Right lobe of liver (tissue), 6 donors: ENCODE results near the gene ADARB2. TPM values are rescaled to one million over a fixed set of nuclear protein-coding genes. Genes with fewer than 3 reads are reported as not detected.

Experiments
- ATAC-seq, 4 donors: fragments of 200-7000 bp; cut with Tn5 transposase; one replicate each; pipeline ENCODE4 v1.9.1; 2020; ENCODE audit warnings: mild to moderate bottlenecking in 4 of 4, moderate library complexity in 4 of 4
- DNase-seq, 3 donors: peaks; one replicate each; pipeline ENCODE4 v3.0.0-alpha.2; 2020
- H3K27ac ChIP-seq, 3 donors: fragments of 200-600 bp; one replicate each; pipeline ENCODE4 v1.8.0; 2022
- H3K27me3 ChIP-seq, 2 donors: fragments of 200-600 bp; one replicate each; pipeline ENCODE4 v1.8.0; 2022
- H3K36me3 ChIP-seq, 4 donors: fragments of 200-600 bp; sonication (generic) in 1 of 4; one replicate each; pipeline versions ENCODE4 v1.5.1 to v1.8.0; 2017 to 2022; ENCODE audit warnings: control low read depth in 1 of 4
- H3K4me1 ChIP-seq, 4 donors: fragments of 200-600 bp; sonication (generic) in 1 of 4; one replicate each; pipeline versions ENCODE4 v1.5.1 to v1.8.0; 2017 to 2022; ENCODE audit warnings: control low read depth in 1 of 4
- H3K4me3 ChIP-seq, 3 donors: fragments of 200-600 bp; one replicate each; pipeline ENCODE4 v1.8.0; 2022
- H3K9me3 ChIP-seq, 4 donors: fragments of 200-600 bp; sonication (generic) in 1 of 4; one replicate each; pipeline versions ENCODE4 v1.5.1 to v1.8.0; 2017 to 2022; ENCODE audit warnings: control low read depth in 1 of 4
- POLR2A ChIP-seq: fragments of 450-650 bp; IDR thresholded peaks from one replicate; pipeline ENCODE4 v1.6.1; 2017; ENCODE audit warnings: antibody characterized with exemption, mild to moderate bottlenecking
- WGBS: methylation state at CpG from one replicate; pipeline ENCODE4 v1.1.6; 2018; ENCODE audit warnings: low coverage, low lambda C conversion rate; ENCODE audit not compliant: insufficient coverage; ENCODE audit errors: missing lambda C conversion rate; 5-methylcytosine and 5-hydroxymethylcytosine counted together
- intact Hi-C, 2 donors: fragments of 100-400 bp; cut with DNase I; formaldehyde crosslinking; loops; one replicate each; pipeline versions ENCODE4 v1.11.2 to v1.14.1; 2022
- total RNA-seq, 6 experiments: library from RNA; depleted of rRNA in 2 of 6; stranded (reverse); fragments of >200 nt in 2 of 6; fragmentation: NEBNext Ultra II Directional in 3 of 6; extraction: Animal tissue kit (Norgen Biotek cat#: 25700) in 3 of 6; gene quantifications; one replicate each; pipeline versions ENCODE4 v1.1.0 to v1.2.4, GENCODE V29; 2016 to 2023
- TF ChIP-seq, protein P1 (sequence below), 4 donors: fragments of 200-600 bp in 3 of 4; fragments of 450-650 bp in 1 of 4; IDR thresholded peaks; one replicate each; pipeline versions ENCODE4 v1.5.1 to v1.8.0; 2016 to 2022; ENCODE audit warnings: antibody characterized with exemption in 4 of 4, mild to moderate bottlenecking in 2 of 4
- donor health status: DM: no; HTN: yes; CAD: no.
- donor health status: DM: no; HTN: no; CAD: no.
- donor health status: DM: no; HTN: no; CAD: no.
- donor health status: DM: no; HTN: yes; CAD: no.
- donor health status: DM: no; HTN: yes; CAD: no.

ADARB2 gene
- total RNA-seq, 6 experiments from 2014 or later, result 0.07 to 0.68 (median 0.42) TPM

GRCh38 chr10:1644191-1644711 lies 93.1 kb downstream of the ADARB2 start:
- no peaks in the 10 kb centered on the region for H3K9me3 ChIP-seq
- H3K27me3 ChIP-seq, result no peaks in the 10 kb centered on the region
- intact Hi-C loops, result no loop called here
- ATAC-seq, result no peak
- 49% methylated on average over 14 of the region's 15 CpGs for WGBS
- no peaks in the 10 kb centered on the region for H3K4me1 ChIP-seq
- no peaks in the 10 kb centered on the region for H3K36me3 ChIP-seq
- TF ChIP-seq, protein P1, sequence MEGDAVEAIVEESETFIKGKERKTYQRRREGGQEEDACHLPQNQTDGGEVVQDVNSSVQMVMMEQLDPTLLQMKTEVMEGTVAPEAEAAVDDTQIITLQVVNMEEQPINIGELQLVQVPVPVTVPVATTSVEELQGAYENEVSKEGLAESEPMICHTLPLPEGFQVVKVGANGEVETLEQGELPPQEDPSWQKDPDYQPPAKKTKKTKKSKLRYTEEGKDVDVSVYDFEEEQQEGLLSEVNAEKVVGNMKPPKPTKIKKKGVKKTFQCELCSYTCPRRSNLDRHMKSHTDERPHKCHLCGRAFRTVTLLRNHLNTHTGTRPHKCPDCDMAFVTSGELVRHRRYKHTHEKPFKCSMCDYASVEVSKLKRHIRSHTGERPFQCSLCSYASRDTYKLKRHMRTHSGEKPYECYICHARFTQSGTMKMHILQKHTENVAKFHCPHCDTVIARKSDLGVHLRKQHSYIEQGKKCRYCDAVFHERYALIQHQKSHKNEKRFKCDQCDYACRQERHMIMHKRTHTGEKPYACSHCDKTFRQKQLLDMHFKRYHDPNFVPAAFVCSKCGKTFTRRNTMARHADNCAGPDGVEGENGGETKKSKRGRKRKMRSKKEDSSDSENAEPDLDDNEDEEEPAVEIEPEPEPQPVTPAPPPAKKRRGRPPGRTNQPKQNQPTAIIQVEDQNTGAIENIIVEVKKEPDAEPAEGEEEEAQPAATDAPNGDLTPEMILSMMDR (IDR thresholded peaks at IDR 0.05), result no peak
- no peak for TF ChIP-seq POLR2A
- no peak for DNase-seq
- no peak overlapping the region for H3K27ac ChIP-seq
- H3K4me3 ChIP-seq, result no peak overlapping the region

DNA sequence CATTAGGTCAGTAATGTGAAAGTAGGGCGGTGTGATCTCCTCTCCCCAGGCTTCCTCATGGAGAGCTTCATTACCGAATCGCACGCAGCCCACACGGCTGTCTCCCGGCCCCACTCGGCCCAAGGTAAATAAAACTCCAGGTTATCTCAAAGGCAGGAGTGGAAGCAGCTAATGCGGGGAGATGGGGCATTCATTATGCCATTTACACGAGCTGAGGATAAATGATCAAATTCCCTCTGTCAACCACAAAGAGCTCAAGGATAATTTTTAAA lies 93.5 kb downstream of the ADARB2 start:
- H3K9me3 ChIP-seq, result no peaks in the 10 kb centered on the region
- WGBS, result 66% methylated on average over 9 of the region's 9 CpGs
- TF ChIP-seq, protein P1 (IDR thresholded peaks at IDR 0.05), result no peak
- TF ChIP-seq POLR2A, result no peak
- H3K27ac ChIP-seq, result no peak overlapping the region
- ATAC-seq (no peak), DNase-seq (no peak)
- no peaks in the 10 kb centered on the region for H3K27me3 ChIP-seq
- H3K36me3 ChIP-seq, result no peaks in the 10 kb centered on the region
- H3K4me3 ChIP-seq, result no peak overlapping the region
- intact Hi-C loops, result no loop called here
- no peaks in the 10 kb centered on the region for H3K4me1 ChIP-seq

- Histone ChIP-seq H3K9me3 (no peaks in the 10 kb centered on the region), H3K36me3 (no peaks in the 10 kb centered on the region), H3K27ac (no peak overlapping the region), H3K27me3 (no peaks in the 10 kb centered on the region), H3K4me1 (no peaks in the 10 kb centered on the region), H3K4me3 (no peak overlapping the region)
- WGBS, result 49% methylated on average over 11 of the region's 11 CpGs
- intact Hi-C loops, result no loop called here
- DNase-seq (no peak), ATAC-seq (no peak)
- TF ChIP-seq, protein P1 (IDR thresholded peaks at IDR 0.05), result no peak
- TF ChIP-seq POLR2A, result no peak
Observed at GRCh38 chr10:1643161-1643907, 94.0 kb downstream of the ADARB2 start.

DNA sequence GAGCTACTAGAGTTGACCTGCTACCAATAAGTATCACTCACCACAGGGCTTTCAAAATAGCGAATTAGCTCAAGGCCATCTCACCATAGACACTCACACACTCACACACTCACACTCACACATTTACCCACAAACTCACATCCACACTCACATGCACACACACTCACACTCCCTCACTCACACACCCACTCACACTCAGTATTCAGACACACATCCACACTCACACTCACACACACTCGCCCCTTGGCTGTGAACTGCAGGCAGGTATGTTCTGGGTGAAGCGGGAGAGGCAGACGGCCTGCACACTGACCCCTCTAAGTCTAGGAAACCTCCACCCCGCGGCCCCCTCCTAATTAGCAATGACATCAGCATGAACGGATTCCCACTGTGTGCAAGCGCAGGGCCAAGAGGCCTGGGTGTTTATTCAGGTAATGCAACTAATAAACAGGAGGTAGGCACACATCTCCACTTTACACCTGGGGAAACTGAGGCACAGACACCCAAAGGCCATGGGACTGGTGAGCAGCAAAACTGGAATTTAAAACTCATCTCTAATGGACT lies 94.6 kb downstream of the ADARB2 start:
- no peak for ATAC-seq

More for the DNA sequence above, 94.6 kb downstream of the ADARB2 start:
- intact Hi-C loops, result no loop called here
- Histone ChIP-seq H3K27me3 (no peaks in the 10 kb centered on the region), H3K4me1 (no peaks in the 10 kb centered on the region), H3K4me3 (no peak overlapping the region), H3K36me3 (no peaks in the 10 kb centered on the region), H3K9me3 (no peaks in the 10 kb centered on the region), H3K27ac (no peak overlapping the region)
- WGBS, result 25% methylated on average over 4 of the region's 8 CpGs
- TF ChIP-seq, protein P1 (IDR thresholded peaks at IDR 0.05), result no peak
- no peak for TF ChIP-seq POLR2A
- DNase-seq, result no peak
